GM21717 (cell line): ENCODE measurements around the gene TKT.

ENCODE experiments used
- ATAC-seq: cut with Tn5 transposase; IDR thresholded peaks from one replicate; pipeline ENCODE4 v1.9.1; 2021; ENCODE audit warnings: mild to moderate bottlenecking, moderate library complexity; ENCODE audit not compliant: unreplicated experiment

TKT gene

DNA sequence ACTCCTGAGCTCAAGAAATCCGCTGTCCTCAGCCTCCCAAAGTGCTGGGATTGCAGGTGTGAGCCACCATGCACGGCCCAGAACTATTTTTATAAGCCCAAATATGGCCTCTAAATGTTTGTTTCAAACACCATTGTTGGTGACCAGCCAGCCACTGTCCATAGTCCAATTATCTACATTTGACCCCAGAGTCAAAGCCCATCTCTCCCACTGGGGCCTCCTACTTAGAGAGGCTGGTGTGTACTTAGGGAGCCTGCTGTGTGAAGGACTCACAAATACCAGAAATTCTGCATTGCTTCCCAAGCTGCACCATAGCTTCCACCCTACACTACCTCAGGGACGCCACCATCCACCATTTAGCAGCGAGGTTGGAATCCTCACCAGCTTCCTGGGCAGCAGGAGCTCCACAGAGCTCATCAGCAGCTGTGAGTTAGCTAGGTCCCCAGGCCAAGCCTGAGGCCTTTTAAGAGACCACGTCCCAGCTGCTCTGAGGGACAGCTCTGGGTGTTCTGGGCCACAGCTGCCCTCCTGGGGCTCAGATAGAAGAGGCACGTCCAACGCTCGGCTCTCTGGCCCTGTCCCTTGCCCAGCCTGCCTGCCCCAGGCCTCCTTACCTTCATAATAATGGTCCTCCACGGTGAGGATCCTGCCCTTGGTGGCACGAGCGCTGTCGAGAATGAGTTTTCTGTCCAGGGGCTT is 29.5 kb downstream of the TKT start:
- no peak for ATAC-seq

DNA sequence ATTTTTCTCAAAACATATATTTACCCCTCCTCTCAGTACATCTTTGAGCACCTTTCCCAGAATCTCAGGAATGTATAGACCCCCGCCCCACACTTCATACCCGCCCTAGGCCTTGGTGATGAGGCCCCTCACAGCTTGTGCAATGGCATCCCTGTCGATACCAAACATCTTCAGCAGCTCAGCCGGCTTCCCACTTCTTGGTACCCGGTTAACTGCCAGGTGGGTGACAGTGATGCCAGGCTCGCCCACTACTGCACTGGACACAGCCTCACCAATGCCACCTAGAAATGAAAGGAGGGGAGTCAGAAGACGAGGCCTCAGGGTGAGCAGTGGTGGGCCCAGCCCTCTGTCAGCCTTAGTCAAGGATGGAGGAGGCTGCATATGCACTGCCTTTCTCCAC is 30.2 kb downstream of the TKT start:
- ATAC-seq: no peak

GRCh38 chr3:53225181-53225580 is 30.6 kb downstream of the TKT start:
- no peak for ATAC-seq

GRCh38 chr3:53224536-53224935 is 31.3 kb downstream of the TKT start:
- no peak for ATAC-seq

GRCh38 chr3:53224026-53224425 is 31.8 kb downstream of the TKT start:
- no peak for ATAC-seq

GRCh38 chr3:53223541-53223966 is 32.3 kb downstream of the TKT start:
- no peak for ATAC-seq

- no peak for ATAC-seq
Measured at GRCh38 chr3:53223025-53223424, 32.8 kb downstream of the TKT start.

DNA sequence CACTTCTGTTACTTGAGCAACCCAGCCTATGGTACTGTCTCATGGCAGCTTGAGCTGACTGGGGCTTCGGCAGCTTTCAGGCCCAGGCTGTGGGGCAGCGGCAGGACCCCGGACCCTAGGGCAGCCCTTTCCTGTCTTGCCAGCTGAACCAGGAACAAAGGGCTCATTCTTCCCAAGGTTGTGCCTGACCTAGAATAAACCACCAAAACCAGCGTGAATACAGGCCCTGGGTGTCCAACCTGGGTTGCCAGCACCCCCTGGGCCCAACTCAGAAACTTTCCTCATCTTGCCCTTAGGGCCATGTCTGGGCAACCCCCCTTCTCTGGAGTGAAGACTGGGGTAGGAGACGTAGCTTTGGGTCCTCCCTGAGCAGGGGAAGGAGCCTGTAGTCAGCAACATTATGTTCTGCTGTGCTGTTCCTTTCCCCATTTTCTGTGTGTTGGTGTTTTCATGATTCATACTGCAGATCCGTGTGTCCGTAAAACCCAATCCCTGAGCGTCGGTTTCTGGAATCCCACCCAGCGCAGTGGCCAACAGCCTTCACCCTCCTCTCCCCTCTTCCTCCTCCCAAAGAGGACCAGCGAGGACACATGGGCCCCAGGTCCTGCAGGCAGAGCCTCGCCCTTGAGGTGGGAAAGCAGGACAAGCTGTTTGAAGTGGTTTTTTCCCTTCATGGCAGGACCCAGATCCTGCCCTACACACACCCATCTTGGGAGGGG is 33.5 kb downstream of the TKT start:
- no peak for ATAC-seq

DNA sequence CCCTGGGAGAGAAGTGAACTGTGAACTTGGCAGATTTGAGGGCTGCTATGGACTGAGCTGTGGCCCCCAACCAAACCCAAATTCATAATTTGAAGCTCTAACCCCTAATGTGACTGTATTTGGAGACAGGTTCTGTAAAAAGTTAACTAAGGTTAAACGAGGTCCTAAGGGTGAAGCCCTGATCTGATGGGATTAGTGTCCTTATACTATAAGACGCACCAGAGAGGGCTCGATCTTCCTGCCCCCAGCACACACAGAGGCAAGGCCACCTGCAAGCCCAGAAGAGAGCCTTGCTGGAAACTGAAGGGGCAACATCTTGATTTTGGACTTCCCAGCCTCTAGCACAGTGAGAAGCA is 34.0 kb downstream of the TKT start:
- ATAC-seq: no peak

DNA sequence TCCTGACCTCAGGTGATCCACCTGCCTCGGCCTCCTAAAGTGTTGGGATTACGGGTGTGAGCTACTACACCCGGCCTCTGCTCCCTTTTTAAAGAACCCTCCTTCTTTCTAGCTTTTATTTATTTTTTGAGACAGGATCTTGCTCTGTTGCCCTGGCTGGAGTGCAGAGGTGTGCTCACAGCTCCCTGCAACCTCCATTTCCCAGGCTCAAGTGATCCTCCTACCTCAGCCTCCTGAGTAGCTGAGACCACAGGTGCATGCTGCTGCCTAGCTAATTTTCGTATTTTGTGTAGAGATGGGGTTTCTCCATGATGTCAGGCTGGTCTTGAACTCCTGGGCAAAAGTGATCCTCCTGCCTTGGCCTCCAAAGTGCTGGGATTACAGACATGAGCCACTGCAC is 34.5 kb downstream of the TKT start:
- ATAC-seq: no peak

GRCh38 chr3:53219895-53220483 is 35.8 kb downstream of the TKT start:
- peak; percentile 69 for ATAC-seq

DNA sequence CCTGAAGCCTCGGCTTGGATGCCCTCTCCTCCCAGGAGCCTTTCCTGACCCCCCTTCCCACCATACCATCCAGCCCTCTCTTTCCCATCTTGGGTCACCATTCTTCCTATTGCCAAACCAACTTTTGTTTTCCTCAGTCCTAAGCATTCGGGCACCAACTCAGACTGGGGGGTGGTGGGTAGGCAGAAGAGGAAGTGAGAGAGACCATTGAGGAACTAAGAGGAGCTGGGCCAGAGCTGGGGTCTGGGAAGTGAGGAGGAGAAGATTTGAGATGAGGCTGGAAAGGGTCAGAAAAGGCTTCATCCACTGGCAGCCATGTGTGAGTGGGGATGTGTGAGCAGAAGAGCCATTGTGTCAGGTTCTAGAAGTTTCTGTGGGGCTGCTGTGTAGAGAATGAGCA is 37.7 kb downstream of the TKT start:
- no peak for ATAC-seq

- ATAC-seq: no peak
Measured at GRCh38 chr3:53217175-53217574, 38.6 kb downstream of the TKT start.

GRCh38 chr3:53216723-53217122 is 39.1 kb downstream of the TKT start:
- no peak for ATAC-seq

GRCh38 chr3:53215816-53216215 is 40.0 kb downstream of the TKT start:
- no peak for ATAC-seq

GRCh38 chr3:53213276-53213675 is 42.5 kb downstream of the TKT start:
- ATAC-seq: no peak

GRCh38 chr3:53211706-53212702 is 43.8 kb downstream of the TKT start:
- no peak for ATAC-seq

- ATAC-seq: no peak
Measured at GRCh38 chr3:53202331-53203015, 53.3 kb downstream of the TKT start.

- ATAC-seq: no peak
Measured at GRCh38 chr3:53200501-53201498, 55.0 kb downstream of the TKT start.
